SU-DHL-6 (cell line): ENCODE data around the gene ACAP1.
A peak's percentile ranks its signal among the peaks of the same experiment; 100 is the strongest.

Experiments
- H2AFZ ChIP-seq: fragments of 200-600 bp; sonication (generic); 2 replicates; pipeline ENCODE4 v1.6.1; 2014; ENCODE audit warnings: low read depth, mild to moderate bottlenecking, moderate library complexity, mixed read lengths, antibody characterized with exemption, low read length; ENCODE audit not compliant: severe bottlenecking
- H3F3A ChIP-seq: fragments of 200-600 bp; shearing (Covaris generic); 2 replicates; pipeline ENCODE4 v1.6.0; 2016; ENCODE audit warnings: antibody characterized with exemption, mild to moderate bottlenecking; ENCODE audit not compliant: insufficient read depth
- H3K27ac ChIP-seq: fragments of 200-600 bp; sonication (generic); 2 replicates; pipeline ENCODE4 v1.5.1; 2016; ENCODE audit warnings: low read depth, mild to moderate bottlenecking, low read length, moderate library complexity, mixed read lengths
- H3K27me3 ChIP-seq: fragments of 200-600 bp; sonication (generic), shearing (Covaris generic); 2 replicates; pipeline ENCODE4 v1.6.0; 2014; ENCODE audit warnings: mild to moderate bottlenecking, low read length
- H3K36me3 ChIP-seq: fragments of 200-600 bp; sonication (generic); 2 replicates; pipeline ENCODE4 v1.6.1; 2014; ENCODE audit warnings: mild to moderate bottlenecking, low read length, mixed read lengths
- H3K4me2 ChIP-seq: fragments of 300-600, 200-600 bp; shearing (Covaris generic), sonication (generic); 2 replicates; pipeline ENCODE4 v1.6.0; 2014; ENCODE audit warnings: low read length, low read depth, mild to moderate bottlenecking; ENCODE audit not compliant: poor library complexity, severe bottlenecking
- H3K4me3 ChIP-seq: fragments of 200-600 bp; sonication (generic); 2 replicates; pipeline ENCODE4 v1.5.1; 2014; ENCODE audit warnings: antibody characterized with exemption, low read length, mild to moderate bottlenecking, mixed read lengths; ENCODE audit not compliant: insufficient read depth, poor library complexity, severe bottlenecking
- H3K79me2 ChIP-seq: fragments of 200-600 bp; sonication (generic); 2 replicates; pipeline ENCODE4 v1.6.1; 2014; ENCODE audit warnings: mild to moderate bottlenecking, low read length, moderate library complexity; ENCODE audit not compliant: insufficient read depth
- H3K9ac ChIP-seq: fragments of 200-600 bp; sonication (generic); 2 replicates; pipeline ENCODE4 v1.7.0; 2014; ENCODE audit warnings: mild to moderate bottlenecking, low read length
- H3K9me2 ChIP-seq: fragments of 200-600 bp; sonication (generic); replicated peaks from 2 replicates; pipeline ENCODE4 v1.6.1; 2014; ENCODE audit warnings: low read length; ENCODE audit not compliant: insufficient read depth
- H3K9me3 ChIP-seq: fragments of 200-600 bp; sonication (generic); 2 replicates; pipeline ENCODE4 v1.6.1; 2014; ENCODE audit warnings: low read length, mixed read lengths; ENCODE audit not compliant: insufficient read depth
- H4K20me1 ChIP-seq: fragments of 200-600 bp; sonication (generic); 2 replicates; pipeline ENCODE4 v1.6.1; 2014; ENCODE audit warnings: low read depth, mild to moderate bottlenecking, antibody characterized with exemption, low read length, moderate library complexity, mixed read lengths
- CTCF ChIP-seq: fragments of 200-600 bp; sonication (generic); IDR thresholded peaks from one replicate; pipeline ENCODE4 v1.5.1; 2017; ENCODE audit warnings: antibody characterized with exemption, mild to moderate bottlenecking, low read length, moderate library complexity; ENCODE audit not compliant: insufficient read depth, poor library complexity, severe bottlenecking
- EZH2phosphoT487 ChIP-seq: fragments of 200-600 bp; sonication (generic), shearing (Covaris generic); conservative IDR thresholded peaks from 2 replicates; pipeline ENCODE4 v1.6.1; 2018; ENCODE audit warnings: mild to moderate bottlenecking, antibody characterized with exemption, low read length, moderate library complexity, mixed read lengths

Gene ACAP1

GRCh38 chr17:7336240-7337175 is at the start of gene ACAP1:
ACAP1 (plus strand) TSS chr17:7336529; CDS start chr17:7336735, 206 bp downstream.
- H4K20me1 ChIP-seq, result no peaks in the 10 kb centered on the region
- peak within 1 kb of the TSS; percentile 87 for H3K4me2 ChIP-seq
- H3K79me2 ChIP-seq, result peaks cover 12% of the 10 kb centered on the region; the same call in 1 of the 2 replicates
- H3K36me3 ChIP-seq, result no peaks in the 10 kb centered on the region; the same call in 1 of the 2 replicates
- H3K9ac ChIP-seq, result peak within 1 kb of the TSS; percentile 86
- TF ChIP-seq EZH2phosphoT487, result no peak
- no peak for TF ChIP-seq CTCF
- no peaks in the 10 kb centered on the region for H3K27me3 ChIP-seq
- H3K9me2 ChIP-seq, result no peaks in the 10 kb centered on the region
- H3K27ac ChIP-seq, result peak within 1 kb of the TSS; percentile 79
- H3K4me3 ChIP-seq, result peak within 1 kb of the TSS; percentile 75
- H3K9me3 ChIP-seq, result no peaks in the 10 kb centered on the region
- peaks cover 9% of the 10 kb centered on the region; the same call in 1 of the 2 replicates for H3F3A ChIP-seq
- peak within 1 kb of the TSS; percentile 55 for H2AFZ ChIP-seq

GRCh38 chr17:7289256-7290032 is 46.9 kb upstream of the ACAP1 start:
- no peaks in the 10 kb centered on the region for H4K20me1 ChIP-seq
- no peaks in the 10 kb centered on the region for H3K79me2 ChIP-seq
- H3K9me2 ChIP-seq, result no peaks in the 10 kb centered on the region
- no peaks in the 10 kb centered on the region for H3K9me3 ChIP-seq
- no peak overlapping the region for H3K4me3 ChIP-seq
- no peak overlapping the region for H3K9ac ChIP-seq
- no peaks in the 10 kb centered on the region for H3K36me3 ChIP-seq
- TF ChIP-seq CTCF, result no peak
- H2AFZ ChIP-seq, result no peak overlapping the region
- no peak overlapping the region for H3K27ac ChIP-seq
- H3K27me3 ChIP-seq, result no peaks in the 10 kb centered on the region
- H3K4me2 ChIP-seq, result no peak overlapping the region
- no peaks in the 10 kb centered on the region for H3F3A ChIP-seq

GRCh38 chr17:7290166-7290565 is 46.2 kb upstream of the ACAP1 start:
- H3K36me3 ChIP-seq, result no peaks in the 10 kb centered on the region
- H3K4me3 ChIP-seq, result no peak overlapping the region
- no peaks in the 10 kb centered on the region for H3F3A ChIP-seq
- no peak overlapping the region for H2AFZ ChIP-seq
- H3K9me2 ChIP-seq, result no peaks in the 10 kb centered on the region
- H3K27ac ChIP-seq, result no peak overlapping the region
- H4K20me1 ChIP-seq, result no peaks in the 10 kb centered on the region
- no peak for TF ChIP-seq CTCF
- no peak for TF ChIP-seq EZH2phosphoT487
- no peaks in the 10 kb centered on the region for H3K79me2 ChIP-seq
- no peaks in the 10 kb centered on the region for H3K9me3 ChIP-seq
- H3K4me2 ChIP-seq, result no peak overlapping the region
- no peaks in the 10 kb centered on the region for H3K27me3 ChIP-seq
- H3K9ac ChIP-seq, result no peak overlapping the region
